GM20000 (cell line): Measurements from ENCODE around the gene KCNH8.

Experiments used
- DNase-seq: peaks from one replicate; pipeline ENCODE4 v3.0.0; 2012; ENCODE audit warnings: low spot score
- CTCF ChIP-seq: IDR thresholded peaks from 2 replicates; pipeline ENCODE4 v1.5.1; 2012; ENCODE audit warnings: mild to moderate bottlenecking, control low read depth; ENCODE audit errors: extremely low read depth, missing control alignments

KCNH8 gene

GRCh38 chr3:19540464-19540863, 392.2 kb downstream of the KCNH8 start:
- DNase-seq = no peak
- no peak for TF ChIP-seq CTCF

- DNase-seq = no peak
- no peak for TF ChIP-seq CTCF
These were observed 393.0 kb downstream of the KCNH8 start for GRCh38 chr3:19541284-19541683.

- DNase-seq = peak; percentile 25
- peak; percentile 30 for TF ChIP-seq CTCF
These were observed 395.0 kb downstream of the KCNH8 start for GRCh38 chr3:19543212-19543841.

GRCh38 chr3:19547665-19548464, 399.6 kb downstream of the KCNH8 start:
- no peak for TF ChIP-seq CTCF
- DNase-seq = no peak

- peak; percentile 10 for DNase-seq
- TF ChIP-seq CTCF = no peak
These were observed 411.6 kb downstream of the KCNH8 start for GRCh38 chr3:19559724-19560442.

GRCh38 chr3:19573644-19574043, 425.3 kb downstream of the KCNH8 start:
- TF ChIP-seq CTCF = no peak
- DNase-seq = no peak

- no peak for TF ChIP-seq CTCF
- no peak for DNase-seq
These were observed 426.0 kb downstream of the KCNH8 start for GRCh38 chr3:19574268-19574667.
